Osteocyte (in vitro differentiated cells): ENCODE results near the gene GAK. TPM values are rescaled to one million over a fixed set of nuclear protein-coding genes. Genes with fewer than 3 reads are reported as not detected.

ENCODE experiments used
- DNase-seq: peaks from one replicate; pipeline ENCODE4 v3.0.0; 2021; ENCODE audit warnings: mixed read lengths; ENCODE audit not compliant: unreplicated experiment; ENCODE audit errors: extremely low spot score
- H3K27ac Mint-ChIP-seq: one replicate; pipeline ENCODE4 v1.8.0; 2021; ENCODE audit warnings: mild to moderate bottlenecking, mixed read lengths; ENCODE audit not compliant: unreplicated experiment
- H3K27me3 Mint-ChIP-seq: one replicate; pipeline ENCODE4 v1.8.0; 2021; ENCODE audit warnings: mixed read lengths; ENCODE audit not compliant: unreplicated experiment
- H3K36me3 Mint-ChIP-seq: one replicate; pipeline ENCODE4 v1.8.0; 2021; ENCODE audit warnings: mixed read lengths; ENCODE audit not compliant: unreplicated experiment
- H3K4me1 Mint-ChIP-seq: one replicate; pipeline ENCODE4 v1.8.0; 2021; ENCODE audit warnings: mixed read lengths; ENCODE audit not compliant: unreplicated experiment
- H3K4me3 Mint-ChIP-seq: one replicate; pipeline ENCODE4 v1.8.0; 2021; ENCODE audit warnings: mild to moderate bottlenecking, moderate library complexity, mixed read lengths; ENCODE audit not compliant: unreplicated experiment
- H3K9me3 Mint-ChIP-seq: one replicate; pipeline ENCODE4 v1.8.0; 2021; ENCODE audit warnings: mixed read lengths; ENCODE audit not compliant: unreplicated experiment
- total RNA-seq: library from RNA; stranded (reverse); gene quantifications from 2 replicates; pipeline ENCODE4 v1.2.1, GENCODE V29; 2021
- TF ChIP-seq, protein P1 (sequence below): fragments of 200-600 bp; sonication (generic); IDR thresholded peaks from 2 replicates; pipeline ENCODE4 v1.5.0; 2021; ENCODE audit warnings: antibody characterized with exemption, mild to moderate bottlenecking, moderate library complexity

Gene GAK
- total RNA-seq, 1 donor from 2014 or later: 93.8 TPM

DNA sequence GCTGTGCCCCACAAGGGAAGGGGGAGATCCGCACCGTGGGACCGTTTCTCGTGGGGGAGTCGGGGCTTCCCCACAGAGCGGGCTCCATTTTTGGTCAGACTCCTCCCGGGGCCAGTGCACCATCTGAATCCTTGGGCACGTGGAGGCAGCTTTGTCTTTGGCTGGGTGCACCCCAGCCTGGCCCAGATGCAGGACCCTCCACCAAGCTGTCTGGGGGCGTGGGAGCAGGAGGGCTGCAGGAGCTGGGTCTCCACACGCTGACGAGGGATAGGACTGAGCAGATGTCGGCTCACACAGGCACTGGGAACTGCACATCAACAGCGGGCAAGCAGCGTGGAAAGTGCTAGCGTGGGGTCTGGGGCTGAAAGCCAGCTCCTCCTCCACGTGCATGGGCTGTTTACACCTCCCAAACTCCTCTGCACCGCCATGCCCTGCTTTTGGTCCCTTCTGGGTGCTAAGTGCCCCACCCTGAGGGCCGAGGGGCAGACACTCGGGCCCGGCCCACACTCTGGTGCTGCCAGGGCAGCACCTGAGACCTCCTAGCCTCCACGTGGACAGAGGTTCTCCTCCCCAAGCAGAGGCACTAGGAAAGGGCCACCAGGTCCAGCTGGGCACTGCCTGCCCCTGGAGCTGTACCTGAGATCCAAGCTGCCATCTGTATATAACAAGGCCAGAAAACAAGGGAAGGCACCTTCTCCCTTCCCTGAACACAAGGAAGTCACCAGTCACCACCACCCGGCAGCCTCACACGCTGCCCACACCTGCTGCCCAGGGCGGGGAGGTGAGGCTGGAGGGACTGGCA is 27.4 kb upstream of the GAK start:
- H3K4me3 Mint-ChIP-seq: no peak overlapping the region
- no peaks in the 10 kb centered on the region for H3K9me3 Mint-ChIP-seq
- no peaks in the 10 kb centered on the region for H3K27me3 Mint-ChIP-seq
- DNase-seq: no peak
- peaks cover 5% of the 10 kb centered on the region for H3K36me3 Mint-ChIP-seq
- H3K27ac Mint-ChIP-seq: no peak overlapping the region
- TF ChIP-seq, protein P1, sequence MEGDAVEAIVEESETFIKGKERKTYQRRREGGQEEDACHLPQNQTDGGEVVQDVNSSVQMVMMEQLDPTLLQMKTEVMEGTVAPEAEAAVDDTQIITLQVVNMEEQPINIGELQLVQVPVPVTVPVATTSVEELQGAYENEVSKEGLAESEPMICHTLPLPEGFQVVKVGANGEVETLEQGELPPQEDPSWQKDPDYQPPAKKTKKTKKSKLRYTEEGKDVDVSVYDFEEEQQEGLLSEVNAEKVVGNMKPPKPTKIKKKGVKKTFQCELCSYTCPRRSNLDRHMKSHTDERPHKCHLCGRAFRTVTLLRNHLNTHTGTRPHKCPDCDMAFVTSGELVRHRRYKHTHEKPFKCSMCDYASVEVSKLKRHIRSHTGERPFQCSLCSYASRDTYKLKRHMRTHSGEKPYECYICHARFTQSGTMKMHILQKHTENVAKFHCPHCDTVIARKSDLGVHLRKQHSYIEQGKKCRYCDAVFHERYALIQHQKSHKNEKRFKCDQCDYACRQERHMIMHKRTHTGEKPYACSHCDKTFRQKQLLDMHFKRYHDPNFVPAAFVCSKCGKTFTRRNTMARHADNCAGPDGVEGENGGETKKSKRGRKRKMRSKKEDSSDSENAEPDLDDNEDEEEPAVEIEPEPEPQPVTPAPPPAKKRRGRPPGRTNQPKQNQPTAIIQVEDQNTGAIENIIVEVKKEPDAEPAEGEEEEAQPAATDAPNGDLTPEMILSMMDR: no peak
- no peaks in the 10 kb centered on the region for H3K4me1 Mint-ChIP-seq

GRCh38 chr4:958696-959337 is 26.7 kb upstream of the GAK start:
- peaks cover 6% of the 10 kb centered on the region for H3K36me3 Mint-ChIP-seq
- no peak overlapping the region for H3K27ac Mint-ChIP-seq
- no peak overlapping the region for H3K4me3 Mint-ChIP-seq
- no peaks in the 10 kb centered on the region for H3K27me3 Mint-ChIP-seq
- no peaks in the 10 kb centered on the region for H3K9me3 Mint-ChIP-seq
- no peak for DNase-seq
- no peaks in the 10 kb centered on the region for H3K4me1 Mint-ChIP-seq
- TF ChIP-seq, protein P1: no peak

DNA sequence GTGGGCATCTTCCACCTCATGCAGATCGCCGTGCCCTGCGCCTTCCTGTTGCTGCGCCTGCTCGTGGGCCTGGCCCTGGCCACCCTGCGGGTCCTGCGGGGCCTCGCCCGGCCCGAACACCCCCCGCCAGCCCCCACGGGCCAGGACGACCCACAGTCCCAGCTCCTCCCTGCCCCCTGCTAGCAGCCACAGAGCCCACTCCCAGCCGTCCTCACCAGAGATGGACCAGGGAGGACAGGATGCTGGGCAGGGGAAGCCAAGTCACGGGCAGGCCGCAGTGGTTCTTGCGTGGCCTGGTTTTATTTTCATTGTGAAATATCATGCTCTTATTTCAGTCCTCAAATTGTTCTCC is 26.2 kb upstream of the GAK start:
- Mint-ChIP-seq H3K4me3 (no peak overlapping the region), H3K4me1 (no peaks in the 10 kb centered on the region), H3K9me3 (no peaks in the 10 kb centered on the region)

GRCh38 chr4:957581-958313 is 25.6 kb upstream of the GAK start:
- DNase-seq: no peak
- no peaks in the 10 kb centered on the region for H3K9me3 Mint-ChIP-seq
- H3K27ac Mint-ChIP-seq: no peak overlapping the region
- TF ChIP-seq, protein P1: no peak
- peaks cover 8% of the 10 kb centered on the region for H3K36me3 Mint-ChIP-seq
- H3K4me3 Mint-ChIP-seq: no peak overlapping the region
- H3K27me3 Mint-ChIP-seq: no peaks in the 10 kb centered on the region
- H3K4me1 Mint-ChIP-seq: no peaks in the 10 kb centered on the region

More for the DNA sequence above, 26.2 kb upstream of the GAK start:
- H3K36me3 Mint-ChIP-seq: peaks cover 6% of the 10 kb centered on the region
- H3K27me3 Mint-ChIP-seq: no peaks in the 10 kb centered on the region
- DNase-seq: no peak
- TF ChIP-seq, protein P1: no peak
- H3K27ac Mint-ChIP-seq: no peak overlapping the region

GRCh38 chr4:957231-957580 is 25.1 kb upstream of the GAK start:
- Mint-ChIP-seq H3K4me3 (no peak overlapping the region), H3K27me3 (no peaks in the 10 kb centered on the region), H3K4me1 (no peaks in the 10 kb centered on the region), H3K9me3 (no peaks in the 10 kb centered on the region), H3K27ac (no peak overlapping the region), H3K36me3 (peaks cover 8% of the 10 kb centered on the region)
- TF ChIP-seq, protein P1: no peak
- DNase-seq: no peak
